HepG2 (cell line): ENCODE results near the gene FAM228A. TPM values are rescaled to one million over a fixed set of nuclear protein-coding genes. Genes with fewer than 3 reads are reported as not detected.

ENCODE experiments used
- E2F1 ChIP-seq: sonication (generic); formaldehyde crosslinking; IDR thresholded peaks from 2 replicates; pipeline ENCODE4 v1.5.0; 2020; ENCODE audit warnings: missing genetic modification reagents
- GATAD2A ChIP-seq: IDR thresholded peaks from 2 replicates; pipeline ENCODE4 v1.6.1; 2016
- GTF2F1 ChIP-seq: fragments of 150-350 bp; IDR thresholded peaks from 2 replicates; pipeline ENCODE4 v1.6.1; 2014; ENCODE audit warnings: low read length
- HMGA1 ChIP-seq: sonication (generic); formaldehyde crosslinking; conservative IDR thresholded peaks from 2 replicates; pipeline ENCODE4 v1.4.0; 2020; ENCODE audit warnings: missing genetic modification reagents
- HMGXB4 ChIP-seq, 2 experiments: sonication (generic) in 1 of 2; formaldehyde crosslinking in 1 of 2; IDR thresholded peaks; 2 replicates each; pipeline versions ENCODE4 v1.4.0 to v1.6.1; 2018 to 2020; ENCODE audit warnings: missing genetic modification reagents in 2 of 2, borderline replicate concordance in 1 of 2, low read depth in 1 of 2, mild to moderate bottlenecking in 1 of 2, missing biosample characterization in 1 of 2
- KLF16 ChIP-seq, 2 experiments: sonication (generic) in 1 of 2; formaldehyde crosslinking in 1 of 2; IDR thresholded peaks; 2 replicates each; pipeline versions ENCODE4 v1.6.1 to v1.8.0; 2016 to 2023; ENCODE audit warnings: missing genetic modification reagents in 2 of 2, missing compliant biosample characterization in 1 of 2
- MAFF ChIP-seq: IDR thresholded peaks from 2 replicates; pipeline ENCODE4 v1.6.1; 2011; ENCODE audit warnings: low read depth, low read length, improper control_type of control experiment
- MYPOP ChIP-seq: sonication (generic); formaldehyde crosslinking; IDR thresholded peaks from 2 replicates; pipeline ENCODE4 v1.8.1; 2023; ENCODE audit warnings: mild to moderate bottlenecking, moderate library complexity, missing genetic modification reagents
- NFKB2 ChIP-seq: sonication (generic); formaldehyde crosslinking; IDR thresholded peaks from 2 replicates; pipeline ENCODE4 v1.4.0; 2020; ENCODE audit warnings: missing genetic modification reagents, borderline replicate concordance
- PRDM4 ChIP-seq: sonication (generic); formaldehyde crosslinking; IDR thresholded peaks from 2 replicates; pipeline ENCODE4 v1.9.0; 2021; ENCODE audit warnings: missing genetic modification reagents, borderline replicate concordance
- RFX5 ChIP-seq: IDR thresholded peaks from 2 replicates; pipeline ENCODE4 v1.6.1; 2011; ENCODE audit warnings: low read depth, low read length, improper control_type of control experiment
- STAT6 ChIP-seq: sonication (generic); formaldehyde crosslinking; IDR thresholded peaks from 2 replicates; pipeline ENCODE4 v1.4.0; 2020; ENCODE audit warnings: missing genetic modification reagents, mild to moderate bottlenecking, borderline replicate concordance
- TAF15 ChIP-seq: fragments of 200-400 bp; formaldehyde crosslinking; IDR thresholded peaks from one replicate; pipeline ENCODE4 v1.6.1; 2018; ENCODE audit warnings: mild to moderate bottlenecking, low read depth, low read length; ENCODE audit not compliant: poor library complexity, severe bottlenecking
- TEAD2 ChIP-seq: sonication (generic); formaldehyde crosslinking; IDR thresholded peaks from 2 replicates; pipeline ENCODE4 v1.9.0; 2021; ENCODE audit warnings: missing genetic modification reagents
- ZBTB44 ChIP-seq: sonication (generic); formaldehyde crosslinking; IDR thresholded peaks from 2 replicates; pipeline ENCODE4 v1.4.0; 2020; ENCODE audit warnings: missing genetic modification reagents
- ZBTB7A ChIP-seq: sonication (generic); formaldehyde crosslinking; IDR thresholded peaks from 2 replicates; pipeline ENCODE4 v1.8.0; 2022; ENCODE audit warnings: mild to moderate bottlenecking, missing genetic modification reagents
- ZSCAN20 ChIP-seq: sonication (generic); formaldehyde crosslinking; IDR thresholded peaks from 2 replicates; pipeline ENCODE4 v1.4.0; 2020; ENCODE audit warnings: missing genetic modification reagents, mild to moderate bottlenecking, borderline replicate concordance
- polyA plus RNA-seq, 8 experiments: library from polyadenylated mRNA; depleted of rRNA in 3 of 8; stranded (reverse) in 7 of 8; unstranded in 1 of 8; fragments of >200 nt; fragmentation: Illumina TruSeq in 4 of 8; extraction: Trizol in 4 of 8; gene quantifications; 2 replicates each; pipeline versions ENCODE4 v1.2.1 to v1.2.3, GENCODE V29; 2011 to 2016; ENCODE audit warnings: low read depth in 4 of 8, missing spikeins in 1 of 8, mixed read lengths in 1 of 8; ENCODE audit not compliant: insufficient read depth in 1 of 8
- total RNA-seq, 5 experiments: library from RNA; depleted of rRNA; stranded (reverse); fragments of >200 nt; fragmentation: Illumina TruSeq; extraction: Trizol; gene quantifications; 2 replicates each; pipeline ENCODE4 v1.2.3, GENCODE V29; 2016; ENCODE audit warnings: low read depth in 1 of 5

Gene FAM228A
- total and polyA plus RNA-seq, 2 of the 13 experiments (the other 11 are each of a cell fraction or from before 2014, with no cell fraction given): not detected

GRCh38 chr2:24164416-24164973, 10.4 kb upstream of the FAM228A start (continued):
- TF ChIP-seq E2F1 (CRISPR knock-in tag) (no peak), KLF16 (CRISPR knock-in tag; IDR thresholded peaks at IDR 0.05) (0 out of 4 replicates have a peak, but pooled peaks of 1 of the 2 experiments have one; percentile 45), GATAD2A (CRISPR knock-in tag) (peak; percentile 49; the same call in 1 of the 2 replicates), NFKB2 (CRISPR knock-in tag) (peak; percentile 39; the same call in 1 of the 2 replicates), HMGA1 (CRISPR knock-in tag) (no peak), ZBTB44 (CRISPR knock-in tag) (peak; percentile 40; the same call in 1 of the 2 replicates), ZSCAN20 (CRISPR knock-in tag) (0 out of 2 replicates have a peak, but pooled peaks have one; percentile 42), TEAD2 (CRISPR knock-in tag) (no peak), RFX5 (peak; percentile 14; the same call in 1 of the 2 replicates), HMGXB4 (CRISPR knock-in tag; IDR thresholded peaks at IDR 0.05; ENCODE audit: borderline replicate concordance in 1 of 2, low read depth in 1 of 2) (peak; percentile 75 to 87), MYPOP (CRISPR knock-in tag) (no peak; the same call in 1 of the 2 replicates), MAFF (no peak), STAT6 (CRISPR knock-in tag) (no peak), TAF15 (no peak), PRDM4 (CRISPR knock-in tag) (no peak), ZBTB7A (0 out of 2 replicates have a peak, but pooled peaks have one; percentile 46), GTF2F1 (no peak)
